Vagina (tissue), 2 donors: ENCODE results near the gene KIF1A.
"Not testable (repeated sequence)": the region's sequence is repeated elsewhere in the genome, so short reads cannot be mapped to it uniquely, and the experiment has no call there.

ENCODE experiments used
- CTCF ChIP-seq, 3 experiments: fragments of 450-650 bp in 2 of 3; fragments of 200-600 bp in 1 of 3; sonication (generic) in 1 of 3; IDR thresholded peaks; one replicate each; pipeline ENCODE4 v1.5.1; 2017 to 2019; ENCODE audit warnings: antibody characterized with exemption in 3 of 3, mild to moderate bottlenecking in 2 of 3, moderate library complexity in 2 of 3
- POLR2A ChIP-seq, 2 donors: fragments of 450-650 bp; IDR thresholded peaks; one replicate each; pipeline ENCODE4 v1.6.1; 2017; ENCODE audit warnings: antibody characterized with exemption in 2 of 2, mild to moderate bottlenecking in 2 of 2, moderate library complexity in 2 of 2

GRCh38 chr2:240682431-240683224 lies 137.4 kb downstream of the KIF1A start, which contains the start of gene AQP12B:
- not testable (repeated sequence) for TF ChIP-seq CTCF, POLR2A (IDR thresholded peaks at IDR 0.05)
